Type B pancreatic cell (in vitro differentiated cells): Measurements from ENCODE around the gene IGHMBP2. TPM values are rescaled to one million over a fixed set of nuclear protein-coding genes. Genes with fewer than 3 reads are reported as not detected.
A peak's percentile ranks its signal among the peaks of the same experiment; 100 is the strongest.
"Not testable (repeated sequence)": the region's sequence is repeated elsewhere in the genome, so short reads cannot be mapped to it uniquely, and the experiment has no call there.

Experiments
- DNase-seq: peaks from one replicate; pipeline ENCODE4 v3.0.0; 2021; ENCODE audit warnings: mixed read lengths; ENCODE audit not compliant: unreplicated experiment; ENCODE audit errors: extremely low spot score
- H3K27ac Mint-ChIP-seq: 2 replicates; pipeline ENCODE4 v1.8.0; 2021; ENCODE audit warnings: mild to moderate bottlenecking, mixed read lengths
- H3K27me3 Mint-ChIP-seq: 2 replicates; pipeline ENCODE4 v1.8.0; 2021; ENCODE audit warnings: mixed read lengths
- H3K36me3 Mint-ChIP-seq: 2 replicates; pipeline ENCODE4 v1.8.0; 2021; ENCODE audit warnings: mixed read lengths
- H3K4me1 Mint-ChIP-seq: one replicate; pipeline ENCODE4 v1.8.0; 2021; ENCODE audit warnings: mixed read lengths; ENCODE audit not compliant: unreplicated experiment
- H3K4me3 Mint-ChIP-seq: 2 replicates; pipeline ENCODE4 v1.8.0; 2021; ENCODE audit warnings: mild to moderate bottlenecking, mixed read lengths
- H3K9me3 Mint-ChIP-seq: 2 replicates; pipeline ENCODE4 v1.8.0; 2021; ENCODE audit warnings: mixed read lengths
- CTCF ChIP-seq: fragments of 200-600 bp; sonication (generic); conservative IDR thresholded peaks from 2 replicates; pipeline ENCODE4 v1.5.0; 2021; ENCODE audit warnings: antibody characterized with exemption, mild to moderate bottlenecking
- total RNA-seq: library from RNA; stranded (reverse); gene quantifications from 2 replicates; pipeline ENCODE4 v1.2.1, GENCODE V29; 2021; ENCODE audit warnings: low replicate concordance

Gene IGHMBP2
- total RNA-seq, 1 donor from 2014 or later, result 28.8 TPM

GRCh38 chr11:68970921-68971636, 67.4 kb downstream of the IGHMBP2 start:
- no peaks in the 10 kb centered on the region for H3K9me3 Mint-ChIP-seq
- H3K27me3 Mint-ChIP-seq, result no peaks in the 10 kb centered on the region
- H3K4me1 Mint-ChIP-seq, result peaks cover 22% of the 10 kb centered on the region
- no peak overlapping the region for H3K4me3 Mint-ChIP-seq
- H3K27ac Mint-ChIP-seq, result peak overlapping the region; percentile 55
- no peaks in the 10 kb centered on the region for H3K36me3 Mint-ChIP-seq
- no peak for DNase-seq
- no peak for TF ChIP-seq CTCF

GRCh38 chr11:68973219-68973618, 69.5 kb downstream of the IGHMBP2 start:
- no peak for TF ChIP-seq CTCF
- Mint-ChIP-seq H3K27me3 (no peaks in the 10 kb centered on the region), H3K9me3 (no peaks in the 10 kb centered on the region), H3K27ac (peak overlapping the region; percentile 63), H3K4me3 (no peak overlapping the region), H3K4me1 (peaks cover 27% of the 10 kb centered on the region), H3K36me3 (no peaks in the 10 kb centered on the region)
- DNase-seq, result no peak

DNA sequence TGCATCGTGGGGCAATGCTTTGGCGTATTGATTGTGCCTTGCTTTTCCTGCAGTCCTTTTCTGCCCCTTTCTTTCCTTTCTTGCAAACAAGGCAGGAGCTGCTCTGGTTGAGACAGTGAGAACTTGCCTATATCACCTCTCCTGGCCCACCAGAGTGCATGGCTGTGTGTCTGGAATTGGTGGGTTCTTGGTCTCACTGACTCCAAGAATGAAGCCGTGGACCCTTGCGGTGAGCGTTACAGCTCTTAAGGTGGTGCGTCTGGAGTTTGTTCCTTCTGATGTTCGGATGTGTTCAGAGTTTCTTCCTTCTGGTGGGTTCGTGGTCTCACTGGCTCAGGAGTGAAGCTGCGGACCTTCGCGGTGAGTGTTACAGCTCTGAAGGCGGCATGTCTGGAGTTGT, 70.0 kb downstream of the IGHMBP2 start:
- not testable (repeated sequence) for DNase-seq, H3K36me3 Mint-ChIP-seq, H3K27ac Mint-ChIP-seq, H3K4me3 Mint-ChIP-seq, H3K9me3 Mint-ChIP-seq, H3K27me3 Mint-ChIP-seq
- H3K4me1 Mint-ChIP-seq, result peaks cover 27% of the 10 kb centered on the region

- no peak for DNase-seq
- Mint-ChIP-seq H3K4me1 (peaks cover 27% of the 10 kb centered on the region), H3K9me3 (no peaks in the 10 kb centered on the region), H3K27me3 (no peaks in the 10 kb centered on the region), H3K36me3 (no peaks in the 10 kb centered on the region), H3K4me3 (no peak overlapping the region), H3K27ac (no peak overlapping the region)
- TF ChIP-seq CTCF, result no peak
Observed at GRCh38 chr11:68974421-68975194, 70.9 kb downstream of the IGHMBP2 start.

DNA sequence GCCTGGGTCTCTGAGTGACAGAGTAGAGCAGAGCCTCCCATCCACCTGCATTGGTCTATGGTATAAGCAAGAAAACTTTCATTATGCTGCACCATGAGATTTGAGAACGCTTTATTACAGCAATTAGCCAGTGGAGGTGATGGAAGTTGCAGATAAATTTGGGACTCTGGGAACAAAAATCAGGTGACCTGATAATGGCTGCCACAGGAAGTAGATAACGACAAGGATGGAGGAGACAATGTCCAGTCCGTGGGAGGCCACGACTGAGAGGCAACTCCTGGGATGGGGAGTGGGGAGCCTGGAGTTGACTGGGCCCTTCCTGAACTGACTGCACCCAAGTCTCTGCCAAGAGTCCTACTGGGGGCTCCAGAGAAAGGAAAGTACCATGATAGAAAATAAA, 72.4 kb downstream of the IGHMBP2 start:
- Mint-ChIP-seq H3K4me1 (peaks cover 27% of the 10 kb centered on the region), H3K4me3 (no peak overlapping the region), H3K36me3 (no peaks in the 10 kb centered on the region), H3K9me3 (no peaks in the 10 kb centered on the region), H3K27ac (no peak overlapping the region), H3K27me3 (no peaks in the 10 kb centered on the region)
- no peak for TF ChIP-seq CTCF
- no peak for DNase-seq

DNA sequence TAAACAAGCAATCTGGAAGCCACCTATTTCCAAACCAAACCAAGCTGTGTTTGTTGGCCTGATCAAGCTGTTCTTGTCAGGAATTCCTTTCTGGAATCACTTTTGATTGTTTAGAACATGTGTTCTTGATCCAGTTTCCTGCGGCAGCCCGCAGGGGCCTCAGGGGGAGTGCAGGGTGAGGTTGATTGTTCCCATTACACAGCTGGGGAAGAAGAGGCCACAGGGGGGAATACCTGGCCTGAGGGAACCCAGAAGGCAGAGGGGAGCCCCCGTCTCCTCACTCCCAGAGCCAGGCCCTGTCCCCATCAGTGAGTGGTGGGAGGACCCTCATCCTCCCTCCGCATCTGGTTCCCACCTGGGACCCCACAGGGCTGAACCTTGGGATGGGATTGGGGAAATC, 72.9 kb downstream of the IGHMBP2 start:
- DNase-seq, result no peak
- Mint-ChIP-seq H3K27me3 (peaks cover under 1% of the 10 kb centered on the region), H3K4me1 (peaks cover 27% of the 10 kb centered on the region), H3K27ac (no peak overlapping the region), H3K9me3 (no peaks in the 10 kb centered on the region), H3K4me3 (no peak overlapping the region), H3K36me3 (no peaks in the 10 kb centered on the region)
- no peak for TF ChIP-seq CTCF
